SH-SY5Y (cell line): ENCODE results near the gene GAS7.

ENCODE experiments used
- GATA2 ChIP-seq: IDR thresholded peaks from 2 replicates; pipeline ENCODE4 v1.6.1; 2011; ENCODE audit warnings: mild to moderate bottlenecking, low read depth, low read length
- GATA3 ChIP-seq: IDR thresholded peaks from 2 replicates; pipeline ENCODE4 v1.6.1; 2011; ENCODE audit warnings: low read depth, mild to moderate bottlenecking, low read length, moderate library complexity

GRCh38 chr17:10041287-10041612 is 157.2 kb downstream of the GAS7 start:
- TF ChIP-seq GATA3 (no peak), GATA2 (no peak)
